GM12878 (cell line): ENCODE measurements around the gene FBXO7. TPM values are rescaled to one million over a fixed set of nuclear protein-coding genes. Genes with fewer than 3 reads are reported as not detected.

Source experiments
- ATAC-seq: fragments of 200-7000 bp; cut with Tn5 transposase; 3 replicates; pipeline ENCODE4 v1.9.1; 2020; ENCODE audit warnings: mild to moderate bottlenecking, moderate library complexity
- BruUV-seq: library from RNA; stranded (reverse); fragments of 400-500 nt; replicated peaks from 2 replicates; lab custom pipeline; 2021; lab: Mats Ljungman, UMichigan
- CTCF ChIA-PET: fragments of 300-600 bp; sonication (Branson Sonifier 250); formaldehyde crosslinking; extraction: SDS; loops from one replicate; lab custom pipeline; 2021; ENCODE audit warnings: inconsistent platforms; lab: Yijun Ruan, JAX
- POLR2A ChIA-PET: fragments of 350-600 bp; formaldehyde crosslinking; extraction: SDS; loops from one replicate; lab custom pipeline; 2021; ENCODE audit warnings: inconsistent platforms; lab: Charles Lee
- RAD21 ChIA-PET: fragments of 300-600 bp; sonication (Branson Sonifier 250); formaldehyde crosslinking; loops from one replicate; lab custom pipeline; 2023; ENCODE audit warnings: antibody characterized with exemption; ENCODE audit not compliant: unreplicated experiment; lab: Charles Lee
- SMC1A ChIA-PET: fragments of 300-600 bp; sonication (Branson Sonifier 250); formaldehyde crosslinking; loops from one replicate; lab custom pipeline; 2023; ENCODE audit not compliant: unreplicated experiment, uncharacterized antibody; lab: Charles Lee
- DNase-seq: peaks from one replicate; pipeline ENCODE4 v3.0.0-alpha.2; 2011; ENCODE audit warnings: low read depth, low spot score
- FAIRE-seq: peaks from 3 replicates; lab custom pipeline; 2011; peaks lifted over from hg19 to GRCh38; lab: Jason Lieb, UNC
- H2AFZ ChIP-seq: 2 replicates; pipeline ENCODE4 v1.6.0; 2011; ENCODE audit warnings: low read depth, low read length, control low read depth; ENCODE audit not compliant: control insufficient read depth
- H3K27ac ChIP-seq: 2 replicates; pipeline ENCODE4 v1.5.1; 2011; ENCODE audit warnings: control low read depth; ENCODE audit not compliant: control insufficient read depth, insufficient read depth
- H3K27me3 ChIP-seq, 2 experiments: replicated peaks in 1 of 2; 2 replicates each; pipeline versions ENCODE4 v1.6.0 to v1.6.1; 2011; ENCODE audit warnings: low read length in 1 of 2; ENCODE audit not compliant: control insufficient read depth in 2 of 2, insufficient read depth in 2 of 2
- H3K36me3 ChIP-seq, 2 experiments: 2 replicates each; pipeline ENCODE4 v1.5.1; 2011; ENCODE audit warnings: low read length in 1 of 2; ENCODE audit not compliant: control insufficient read depth in 2 of 2, insufficient read depth in 2 of 2
- H3K4me1 ChIP-seq: 2 replicates; pipeline ENCODE4 v1.6.1; 2011; ENCODE audit warnings: mild to moderate bottlenecking, low read length, moderate library complexity, mixed read lengths; ENCODE audit not compliant: control insufficient read depth, insufficient read depth
- H3K4me2 ChIP-seq: 2 replicates; pipeline ENCODE4 v1.6.0; 2011; ENCODE audit warnings: control low read depth; ENCODE audit not compliant: control insufficient read depth, insufficient read depth
- H3K4me3 ChIP-seq: fragments of 200-600 bp; sonication (generic); 2 replicates; pipeline ENCODE4 v1.5.1; 2016
- H3K79me2 ChIP-seq: 2 replicates; pipeline ENCODE4 v1.6.0; 2011; ENCODE audit warnings: low read length; ENCODE audit not compliant: control insufficient read depth, insufficient read depth
- H3K9ac ChIP-seq: 2 replicates; pipeline ENCODE4 v1.8.0; 2011; ENCODE audit warnings: low read length, control low read depth, mixed read lengths; ENCODE audit not compliant: control insufficient read depth, insufficient read depth
- H3K9me3 ChIP-seq: replicated peaks from 3 replicates; pipeline ENCODE4 v1.5.1; 2011; ENCODE audit warnings: mild to moderate bottlenecking, low read length; ENCODE audit not compliant: control insufficient read depth, insufficient read depth
- H4K20me1 ChIP-seq: 2 replicates; pipeline ENCODE4 v1.6.0; 2011; ENCODE audit not compliant: control insufficient read depth, insufficient read depth
- BACH1 ChIP-seq: fragments of 450-650 bp; IDR thresholded peaks from 2 replicates; pipeline ENCODE4 v1.6.1; 2017; ENCODE audit warnings: mild to moderate bottlenecking, borderline replicate concordance
- MYB ChIP-seq: fragments of 150-350 bp; IDR thresholded peaks from 2 replicates; pipeline ENCODE4 v1.6.1; 2014; ENCODE audit warnings: mild to moderate bottlenecking, low read depth, low read length, borderline replicate concordance
- NBN ChIP-seq: fragments of 450-650 bp; IDR thresholded peaks from 2 replicates; pipeline ENCODE4 v1.6.1; 2016
- NR2C1 ChIP-seq: fragments of 450-650 bp; IDR thresholded peaks from 2 replicates; pipeline ENCODE4 v1.6.1; 2017; ENCODE audit warnings: antibody characterized with exemption, mild to moderate bottlenecking, moderate library complexity
- PBX3 ChIP-seq: IDR thresholded peaks from 2 replicates; pipeline ENCODE4 v1.6.1; 2011; ENCODE audit warnings: mild to moderate bottlenecking, low read depth, low read length, moderate library complexity; ENCODE audit not compliant: insufficient replicate concordance
- RAD51 ChIP-seq: fragments of 450-650 bp; IDR thresholded peaks from 2 replicates; pipeline ENCODE4 v1.6.1; 2016; ENCODE audit warnings: moderate library complexity, mild to moderate bottlenecking, inconsistent platforms
- SUZ12 ChIP-seq: fragments of 200-600 bp; sonication (generic); IDR thresholded peaks from one replicate; pipeline ENCODE4 v1.6.1; 2018; ENCODE audit warnings: antibody characterized with exemption, mild to moderate bottlenecking; ENCODE audit not compliant: unreplicated experiment
- TBL1XR1 ChIP-seq: IDR thresholded peaks from 2 replicates; pipeline ENCODE4 v1.6.1; 2012; ENCODE audit warnings: low read depth, low read length, improper control_type of control experiment
- WGBS: methylation state at CpG from one replicate; pipeline ENCODE4 v1.1.6; 2016; ENCODE audit warnings: low lambda C conversion rate; ENCODE audit not compliant: insufficient replicate concordance, insufficient coverage; ENCODE audit errors: missing lambda C conversion rate; 5-methylcytosine and 5-hydroxymethylcytosine counted together
- in situ Hi-C: fragments of 300-500 bp; cut with MboI; formaldehyde crosslinking; loops from 9 replicates; pipeline ENCODE4 v1.14.3; 2018; ENCODE audit warnings: mixed read lengths
- intact Hi-C: fragments of 100-400 bp; cut with micrococcal nuclease; formaldehyde crosslinking; loops from one replicate; pipeline ENCODE4 v1.14.2; 2022; ENCODE audit not compliant: unreplicated experiment
- polyA plus RNA-seq, 11 experiments: library from polyadenylated mRNA; depleted of rRNA in 4 of 11; unstranded in 6 of 11; stranded (reverse) in 5 of 11; fragments of >200 nt; fragmentation: Nextera tagmentation in 4 of 11; fragmentation: Illumina TruSeq in 1 of 11; extraction: Ambion mirVana in 4 of 11; extraction: Trizol in 1 of 11; gene quantifications; 1 replicate in 1 of 11; 2 replicates in 10 of 11; pipeline versions ENCODE4 v1.2.1 to v1.2.3, GENCODE V29; 2011 to 2016; ENCODE audit warnings: inconsistent platforms in 2 of 11, missing spikeins in 2 of 11, low read depth in 1 of 11
- total RNA-seq, 4 experiments: library from RNA; depleted of rRNA in 3 of 4; stranded (reverse); fragments of >200 nt in 3 of 4; fragmentation: Illumina TruSeq in 1 of 4; extraction: Trizol in 1 of 4; gene quantifications; 2 replicates each; pipeline versions ENCODE4 v1.2.1 to v1.2.3, GENCODE V29; 2013 to 2021
- TF ChIP-seq, protein P1 (sequence below): fragments of 450-650 bp; formaldehyde crosslinking; IDR thresholded peaks from 2 replicates; pipeline ENCODE4 v1.5.0; 2022; ENCODE audit warnings: mild to moderate bottlenecking, missing genetic modification characterization

Gene FBXO7
- total and polyA plus RNA-seq, 10 of the 15 experiments (the other 5 are each of a cell fraction or from before 2014, with no cell fraction given) = 37.3 to 192 (median 110) TPM

GRCh38 chr22:32511776-32512175 is 37.2 kb downstream of the FBXO7 start:
- BruUV-seq = no TSS peak
- Histone ChIP-seq H3K4me2 (no peak overlapping the region), H3K4me1 (no peaks in the 10 kb centered on the region), H3K9me3 (no peaks in the 10 kb centered on the region), H3K79me2 (no peaks in the 10 kb centered on the region), H3K27ac (no peak overlapping the region), H3K9ac (no peak overlapping the region), H2AFZ (no peak overlapping the region), H3K36me3 (no peaks in the 10 kb centered on the region), H4K20me1 (no peaks in the 10 kb centered on the region), H3K4me3 (no peak overlapping the region), H3K27me3 (no peaks in the 10 kb centered on the region)
- intact Hi-C loops (no loop called here), in situ Hi-C loops (no loop called here)
- FAIRE-seq (no peak), ATAC-seq (no peak), DNase-seq (no peak)
- TF ChIP-seq, protein P1, sequence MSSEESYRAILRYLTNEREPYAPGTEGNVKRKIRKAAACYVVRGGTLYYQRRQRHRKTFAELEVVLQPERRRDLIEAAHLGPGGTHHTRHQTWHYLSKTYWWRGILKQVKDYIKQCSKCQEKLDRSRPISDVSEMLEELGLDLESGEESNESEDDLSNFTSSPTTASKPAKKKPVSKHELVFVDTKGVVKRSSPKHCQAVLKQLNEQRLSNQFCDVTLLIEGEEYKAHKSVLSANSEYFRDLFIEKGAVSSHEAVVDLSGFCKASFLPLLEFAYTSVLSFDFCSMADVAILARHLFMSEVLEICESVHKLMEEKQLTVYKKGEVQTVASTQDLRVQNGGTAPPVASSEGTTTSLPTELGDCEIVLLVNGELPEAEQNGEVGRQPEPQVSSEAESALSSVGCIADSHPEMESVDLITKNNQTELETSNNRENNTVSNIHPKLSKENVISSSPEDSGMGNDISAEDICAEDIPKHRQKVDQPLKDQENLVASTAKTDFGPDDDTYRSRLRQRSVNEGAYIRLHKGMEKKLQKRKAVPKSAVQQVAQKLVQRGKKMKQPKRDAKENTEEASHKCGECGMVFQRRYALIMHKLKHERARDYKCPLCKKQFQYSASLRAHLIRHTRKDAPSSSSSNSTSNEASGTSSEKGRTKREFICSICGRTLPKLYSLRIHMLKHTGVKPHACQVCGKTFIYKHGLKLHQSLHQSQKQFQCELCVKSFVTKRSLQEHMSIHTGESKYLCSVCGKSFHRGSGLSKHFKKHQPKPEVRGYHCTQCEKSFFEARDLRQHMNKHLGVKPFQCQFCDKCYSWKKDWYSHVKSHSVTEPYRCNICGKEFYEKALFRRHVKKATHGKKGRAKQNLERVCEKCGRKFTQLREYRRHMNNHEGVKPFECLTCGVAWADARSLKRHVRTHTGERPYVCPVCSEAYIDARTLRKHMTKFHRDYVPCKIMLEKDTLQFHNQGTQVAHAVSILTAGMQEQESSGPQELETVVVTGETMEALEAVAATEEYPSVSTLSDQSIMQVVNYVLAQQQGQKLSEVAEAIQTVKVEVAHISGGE (CRISPR knock-in tag) = no peak
- TF ChIP-seq NR2C1 = no peak
- TF ChIP-seq MYB = no peak
- no peak for TF ChIP-seq PBX3
- no peak for TF ChIP-seq TBL1XR1
- TF ChIP-seq BACH1 = no peak
- TF ChIP-seq SUZ12 = no peak
- no peak for TF ChIP-seq NBN
- TF ChIP-seq RAD51 = no peak
- POLR2A ChIA-PET = no interaction called here
- WGBS = 16% methylated on average over 2 of the region's 2 CpGs
- CTCF ChIA-PET = no interaction called here
- SMC1A ChIA-PET = interaction anchor here (0.6 kb wide), 1 partner anchor 62 kb away, joined by 3 read pairs; no protein-coding TSS in a partner anchor
- RAD21 ChIA-PET = no interaction called here
